Ectodermal cell (in vitro differentiated cells): ENCODE measurements around the gene GMDS.

Experiments
- H3K27ac ChIP-seq: 2 replicates; pipeline ENCODE4 v1.7.0; 2013; ENCODE audit warnings: mild to moderate bottlenecking, low read depth, low read length; ENCODE audit not compliant: insufficient read depth, poor library complexity, severe bottlenecking
- H3K27me3 ChIP-seq: 2 replicates; pipeline ENCODE4 v1.7.0; 2013; ENCODE audit warnings: mild to moderate bottlenecking, low read length; ENCODE audit not compliant: insufficient read depth, control insufficient read depth, poor library complexity, severe bottlenecking
- H3K36me3 ChIP-seq: one replicate; pipeline ENCODE4 v1.7.0; 2013; ENCODE audit warnings: low read length; ENCODE audit not compliant: control insufficient read depth, insufficient read depth
- H3K4me1 ChIP-seq: one replicate; pipeline ENCODE4 v1.7.0; 2013; ENCODE audit warnings: low read length; ENCODE audit not compliant: control insufficient read depth, insufficient read depth
- H3K4me3 ChIP-seq: 2 replicates; pipeline ENCODE4 v1.7.0; 2013; ENCODE audit warnings: low read depth, low read length, control low read depth; ENCODE audit not compliant: insufficient read depth
- H3K9me3 ChIP-seq: 2 replicates; pipeline ENCODE4 v1.7.0; 2013; ENCODE audit warnings: mild to moderate bottlenecking, low read length, moderate library complexity; ENCODE audit not compliant: control insufficient read depth
- WGBS, 2 experiments: methylation state at CpG; one replicate each; pipeline ENCODE4 v1.1.7; 2013; ENCODE audit warnings: missing lambda C conversion rate in 2 of 2; 5-methylcytosine and 5-hydroxymethylcytosine counted together

GMDS gene

GRCh38 chr6:1739680-1740079 is 505.7 kb downstream of the GMDS start:
- Histone ChIP-seq H3K36me3 (no peaks in the 10 kb centered on the region), H3K4me3 (no peak overlapping the region), H3K4me1 (no peaks in the 10 kb centered on the region), H3K27me3 (no peaks in the 10 kb centered on the region), H3K27ac (no peak overlapping the region), H3K9me3 (no peaks in the 10 kb centered on the region)
- 100% methylated on average over 2 of the region's 2 CpGs for WGBS, 2 experiments

- Histone ChIP-seq H3K4me3 (no peak overlapping the region), H3K4me1 (no peaks in the 10 kb centered on the region), H3K27me3 (no peaks in the 10 kb centered on the region), H3K36me3 (no peaks in the 10 kb centered on the region), H3K9me3 (no peaks in the 10 kb centered on the region), H3K27ac (no peak overlapping the region)
- 95 to 96% methylated on average over 9 of the region's 9 CpGs for WGBS, 2 experiments
Measured at GRCh38 chr6:1739220-1739619, 506.2 kb downstream of the GMDS start.

GRCh38 chr6:1738558-1739081 is 506.8 kb downstream of the GMDS start:
- Histone ChIP-seq H3K4me3 (no peak overlapping the region), H3K9me3 (no peaks in the 10 kb centered on the region), H3K27me3 (no peaks in the 10 kb centered on the region), H3K4me1 (no peaks in the 10 kb centered on the region), H3K36me3 (no peaks in the 10 kb centered on the region), H3K27ac (no peak overlapping the region)
- WGBS, 2 experiments, result 86 to 93% methylated on average over 6 of the region's 6 CpGs

- no peaks in the 10 kb centered on the region for H3K4me1 ChIP-seq
- WGBS, 2 experiments, result 88 to 92% methylated on average over 6 of the region's 6 CpGs
Measured at GRCh38 chr6:1737463-1738311, 507.7 kb downstream of the GMDS start.

GRCh38 chr6:1736346-1737105 is 508.9 kb downstream of the GMDS start:
- no peaks in the 10 kb centered on the region for H3K36me3 ChIP-seq
- no peak overlapping the region for H3K4me3 ChIP-seq
- WGBS, 2 experiments, result 80 to 83% methylated on average over 5 to 6 of the region's 6 CpGs
- no peaks in the 10 kb centered on the region for H3K27me3 ChIP-seq
- no peak overlapping the region for H3K27ac ChIP-seq
- no peaks in the 10 kb centered on the region for H3K9me3 ChIP-seq
- H3K4me1 ChIP-seq, result no peaks in the 10 kb centered on the region

More at GRCh38 chr6:1737463-1738311, 507.7 kb downstream of the GMDS start:
- no peak overlapping the region for H3K27ac ChIP-seq
- no peaks in the 10 kb centered on the region for H3K9me3 ChIP-seq
- no peaks in the 10 kb centered on the region for H3K36me3 ChIP-seq
- no peak overlapping the region for H3K4me3 ChIP-seq
- H3K27me3 ChIP-seq, result no peaks in the 10 kb centered on the region

GRCh38 chr6:1735239-1735803 is 510.1 kb downstream of the GMDS start:
- Histone ChIP-seq H3K4me3 (no peak overlapping the region), H3K27me3 (no peaks in the 10 kb centered on the region), H3K36me3 (no peaks in the 10 kb centered on the region), H3K27ac (no peak overlapping the region), H3K9me3 (no peaks in the 10 kb centered on the region), H3K4me1 (no peaks in the 10 kb centered on the region)
- 93 to 95% methylated on average over 6 of the region's 6 CpGs for WGBS, 2 experiments

GRCh38 chr6:1730882-1731281 is 514.5 kb downstream of the GMDS start:
- Histone ChIP-seq H3K27me3 (no peaks in the 10 kb centered on the region), H3K9me3 (no peaks in the 10 kb centered on the region), H3K36me3 (no peaks in the 10 kb centered on the region), H3K27ac (no peak overlapping the region), H3K4me3 (no peak overlapping the region), H3K4me1 (peaks cover 4% of the 10 kb centered on the region)
- 58 to 75% methylated on average over 2 of the region's 3 CpGs for WGBS, 2 experiments

GRCh38 chr6:1729750-1730140 is 515.7 kb downstream of the GMDS start:
- Histone ChIP-seq H3K4me3 (no peak overlapping the region), H3K9me3 (no peaks in the 10 kb centered on the region), H3K36me3 (no peaks in the 10 kb centered on the region), H3K4me1 (peaks cover 5% of the 10 kb centered on the region), H3K27ac (no peak overlapping the region), H3K27me3 (no peaks in the 10 kb centered on the region)
- 86 to 91% methylated on average over 7 of the region's 8 CpGs for WGBS, 2 experiments

- Histone ChIP-seq H3K4me1 (peaks cover 10% of the 10 kb centered on the region), H3K4me3 (no peak overlapping the region), H3K9me3 (no peaks in the 10 kb centered on the region), H3K27me3 (no peaks in the 10 kb centered on the region), H3K27ac (no peak overlapping the region), H3K36me3 (no peaks in the 10 kb centered on the region)
- 76 to 78% methylated on average over 6 to 7 of the region's 7 CpGs for WGBS, 2 experiments
Measured at GRCh38 chr6:1729133-1729749, 516.2 kb downstream of the GMDS start.
